Endodermal cell (in vitro differentiated cells): ENCODE data around the gene STAM. TPM values are rescaled to one million over a fixed set of nuclear protein-coding genes. Genes with fewer than 3 reads are reported as not detected.

Experiments used
- DNase-seq: peaks from one replicate; pipeline ENCODE4 v3.0.0-alpha.2; 2017
- H3K27ac ChIP-seq: 2 replicates; pipeline ENCODE4 v1.5.1; 2013; ENCODE audit warnings: mild to moderate bottlenecking, low read depth, low read length, moderate library complexity
- H3K27me3 ChIP-seq: 2 replicates; pipeline ENCODE4 v1.6.1; 2013; ENCODE audit warnings: mild to moderate bottlenecking, low read length, moderate library complexity; ENCODE audit not compliant: insufficient read depth, control insufficient read depth, poor library complexity, severe bottlenecking
- H3K36me3 ChIP-seq: 2 replicates; pipeline ENCODE4 v1.7.0; 2013; ENCODE audit warnings: mild to moderate bottlenecking, low read length, moderate library complexity; ENCODE audit not compliant: control insufficient read depth, insufficient read depth
- H3K4me1 ChIP-seq: one replicate; pipeline ENCODE4 v1.7.0; 2013; ENCODE audit warnings: low read length; ENCODE audit not compliant: control insufficient read depth, insufficient read depth
- H3K4me3 ChIP-seq: 2 replicates; pipeline ENCODE4 v1.5.1; 2013; ENCODE audit warnings: mild to moderate bottlenecking, low read length, moderate library complexity
- H3K9ac ChIP-seq: 2 replicates; pipeline ENCODE4 v1.6.1; 2013; ENCODE audit warnings: mild to moderate bottlenecking, low read length, moderate library complexity; ENCODE audit not compliant: poor library complexity, severe bottlenecking; ENCODE audit errors: extremely low read depth
- H3K9me3 ChIP-seq: 2 replicates; pipeline ENCODE4 v1.6.1; 2013; ENCODE audit warnings: mild to moderate bottlenecking, low read length, moderate library complexity; ENCODE audit not compliant: control insufficient read depth
- H3K27ac Mint-ChIP-seq: 2 replicates; pipeline ENCODE4 v1.8.0; 2020; ENCODE audit warnings: mixed read lengths
- H3K27me3 Mint-ChIP-seq: 2 replicates; pipeline ENCODE4 v1.8.0; 2021; ENCODE audit warnings: mild to moderate bottlenecking, mixed read lengths; ENCODE audit not compliant: insufficient read depth
- H3K36me3 Mint-ChIP-seq: 2 replicates; pipeline ENCODE4 v1.8.0; 2020; ENCODE audit warnings: low read depth, mixed read lengths
- H3K4me1 Mint-ChIP-seq: 2 replicates; pipeline ENCODE4 v1.8.0; 2020; ENCODE audit warnings: mixed read lengths
- H3K4me3 Mint-ChIP-seq: 2 replicates; pipeline ENCODE4 v1.8.0; 2020; ENCODE audit warnings: mild to moderate bottlenecking, moderate library complexity, mixed read lengths
- H3K9me3 Mint-ChIP-seq: 2 replicates; pipeline ENCODE4 v1.8.0; 2020; ENCODE audit warnings: mild to moderate bottlenecking, mixed read lengths
- CTCF ChIP-seq: fragments of 200-600 bp; sonication (generic); conservative IDR thresholded peaks from 2 replicates; pipeline ENCODE4 v1.5.0; 2021; ENCODE audit warnings: antibody characterized with exemption, mild to moderate bottlenecking
- WGBS, 2 experiments: methylation state at CpG; one replicate each; pipeline versions ENCODE4 v1.1.5 to v1.1.7; 2013; ENCODE audit warnings: missing lambda C conversion rate in 2 of 2, mixed read lengths in 1 of 2; ENCODE audit not compliant: insufficient coverage in 1 of 2, insufficient read length in 1 of 2; 5-methylcytosine and 5-hydroxymethylcytosine counted together
- total RNA-seq, 2 donors: library from RNA; stranded (reverse); fragmentation: NEBNext Ultra II Directional in 1 of 2; extraction: Animal tissue kit (Norgen Biotek cat#: 25700) in 1 of 2; gene quantifications; 2 replicates in 1 of 2; 3 replicates in 1 of 2; pipeline ENCODE4 v1.2.1, GENCODE V29; 2021

STAM gene
- total RNA-seq, 2 donors from 2014 or later = 26.7 to 30.0 TPM

DNA sequence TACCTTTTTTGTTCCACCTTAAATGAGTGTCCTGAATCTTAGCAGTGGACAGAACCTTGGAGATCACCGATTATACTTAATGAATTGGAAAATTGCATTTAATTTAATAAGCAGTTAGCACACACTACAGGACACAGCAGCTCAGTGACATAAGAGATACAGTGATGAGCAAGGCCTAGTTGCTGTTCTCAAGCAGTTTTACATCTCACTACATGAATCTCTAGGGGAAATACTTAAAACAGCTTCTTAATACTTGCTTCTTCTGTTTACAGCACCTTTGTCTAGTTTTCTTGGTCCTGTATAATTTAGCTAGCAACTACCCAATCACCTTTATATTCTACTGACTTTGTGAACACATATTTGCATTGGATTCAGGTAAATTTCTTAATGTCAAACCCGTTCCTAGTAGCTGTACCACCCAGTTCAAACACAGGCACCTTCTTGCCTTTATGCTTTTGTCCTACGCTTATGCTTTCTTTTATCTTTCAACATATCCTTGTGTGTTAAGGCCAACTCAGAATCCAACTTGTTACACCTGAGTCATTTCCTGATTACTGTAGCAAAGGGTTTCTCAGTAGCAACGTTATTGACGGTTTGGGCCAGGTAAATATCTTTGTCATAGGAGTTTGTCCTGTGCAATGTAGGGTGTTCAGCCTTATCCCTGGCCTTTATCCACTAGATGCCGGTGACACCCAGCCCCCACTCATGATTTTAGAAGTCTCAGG is 1.8 kb downstream of the STAM start:
- peaks cover 20% of the 10 kb centered on the region for H3K36me3 Mint-ChIP-seq
- Histone ChIP-seq H3K27me3 (no peaks in the 10 kb centered on the region), H3K4me1 (no peaks in the 10 kb centered on the region), H3K27ac (no peak overlapping the region), H3K36me3 (peaks cover 26% of the 10 kb centered on the region), H3K4me3 (peak overlapping the region; percentile 93), H3K9ac (no peak overlapping the region), H3K9me3 (peaks cover 12% of the 10 kb centered on the region)
- H3K4me3 Mint-ChIP-seq = peak overlapping the region; percentile 99
- H3K27me3 Mint-ChIP-seq = no peaks in the 10 kb centered on the region
- peak overlapping the region; percentile 24 for H3K27ac Mint-ChIP-seq
- TF ChIP-seq CTCF = no peak
- DNase-seq = no peak
- WGBS, 2 experiments = 83 to 91% methylated on average over 3 to 6 of the region's 6 CpGs
- H3K4me1 Mint-ChIP-seq = peaks cover 23% of the 10 kb centered on the region
- H3K9me3 Mint-ChIP-seq = no peaks in the 10 kb centered on the region

DNA sequence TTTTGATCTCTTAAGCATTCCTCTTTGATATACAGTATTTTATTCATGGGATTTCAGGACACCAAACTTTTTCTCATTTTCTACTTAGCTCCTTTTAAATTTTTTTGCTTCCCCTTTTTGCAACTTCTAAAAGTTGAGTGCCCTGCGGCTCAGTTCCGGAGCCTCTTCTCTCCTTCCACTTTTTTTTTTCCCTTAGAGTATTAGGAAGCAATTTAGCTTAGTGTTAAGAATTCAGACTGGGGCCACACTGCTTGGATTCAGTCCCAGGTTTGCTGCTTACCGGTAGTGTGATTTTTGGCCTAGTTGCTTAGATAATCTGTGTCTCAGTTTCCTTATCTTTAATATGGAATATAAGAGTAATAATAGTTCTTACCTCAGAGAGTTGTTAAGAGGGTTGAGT is 3.4 kb downstream of the STAM start:
- H3K36me3 Mint-ChIP-seq = peaks cover 32% of the 10 kb centered on the region
- Histone ChIP-seq H3K4me1 (no peaks in the 10 kb centered on the region), H3K9me3 (peaks cover 17% of the 10 kb centered on the region), H3K9ac (no peak overlapping the region), H3K27me3 (no peaks in the 10 kb centered on the region), H3K36me3 (peaks cover 26% of the 10 kb centered on the region), H3K27ac (no peak overlapping the region), H3K4me3 (no peak overlapping the region)
- H3K27ac Mint-ChIP-seq = peak overlapping the region; percentile 63
- H3K9me3 Mint-ChIP-seq = peaks cover 7% of the 10 kb centered on the region
- H3K4me3 Mint-ChIP-seq = no peak overlapping the region
- 100% methylated on average over 3 of the region's 3 CpGs; no CpG with 5 or more reads in 1 of the 2 experiments for WGBS, 2 experiments
- TF ChIP-seq CTCF = no peak
- no peaks in the 10 kb centered on the region for H3K27me3 Mint-ChIP-seq
- DNase-seq = no peak
- H3K4me1 Mint-ChIP-seq = peaks cover 33% of the 10 kb centered on the region

- WGBS, 2 experiments = 94 to 95% methylated on average over 8 to 10 of the region's 10 CpGs
- no peak for DNase-seq
- Histone ChIP-seq H3K36me3 (peaks cover 32% of the 10 kb centered on the region), H3K9me3 (peaks cover 29% of the 10 kb centered on the region), H3K9ac (no peak overlapping the region), H3K27me3 (no peaks in the 10 kb centered on the region), H3K4me1 (no peaks in the 10 kb centered on the region), H3K4me3 (no peak overlapping the region), H3K27ac (no peak overlapping the region)
- Mint-ChIP-seq H3K9me3 (peaks cover 19% of the 10 kb centered on the region), H3K27ac (no peak overlapping the region), H3K27me3 (no peaks in the 10 kb centered on the region), H3K36me3 (peaks cover 43% of the 10 kb centered on the region), H3K4me1 (peaks cover 33% of the 10 kb centered on the region), H3K4me3 (no peak overlapping the region)
- TF ChIP-seq CTCF = no peak
These were observed 4.5 kb downstream of the STAM start for GRCh38 chr10:17648243-17649035.
